Measurements from ENCODE around the gene KCTD16.

Gene KCTD16

DNA sequence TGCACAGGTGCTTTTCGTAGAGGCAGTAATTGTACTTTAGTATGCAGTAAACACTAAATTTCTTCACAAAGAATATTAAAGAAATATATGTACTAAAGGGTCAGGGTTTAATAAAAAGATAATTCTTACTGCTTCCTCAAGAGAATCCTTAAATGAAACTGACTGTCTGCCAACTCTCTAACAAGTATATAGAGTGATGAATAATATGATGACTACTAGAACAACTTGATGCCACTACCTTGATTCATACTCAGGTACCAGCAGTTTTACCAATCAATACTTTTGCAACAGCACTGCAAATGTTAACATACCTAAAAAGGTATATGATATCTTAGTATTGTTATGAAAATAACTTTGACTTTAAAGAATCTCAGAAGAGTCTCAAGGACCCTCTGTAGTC lies 4.0 kb upstream of the KCTD16 start:
- DNase-seq (ENCODE audit: low spot score) = no peak

DNA sequence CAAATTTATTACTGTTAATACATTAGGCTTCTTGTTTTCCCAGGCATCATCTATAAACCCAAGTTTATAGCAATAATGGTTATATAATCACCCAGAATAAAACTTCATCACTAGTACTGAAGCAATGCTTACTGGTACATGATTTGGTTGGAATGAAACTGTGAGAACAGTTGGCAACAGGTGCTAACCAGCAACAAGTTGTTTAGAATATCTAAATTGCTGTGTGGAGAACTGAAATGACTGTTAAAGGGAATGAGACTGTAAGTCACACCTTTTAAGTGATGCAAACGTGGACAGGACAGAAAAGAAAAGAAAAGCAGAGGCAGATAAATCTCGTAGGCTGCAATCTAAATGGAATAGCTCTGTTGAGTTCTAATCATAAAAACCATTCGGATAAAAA lies 2.7 kb upstream of the KCTD16 start:
- DNase-seq (ENCODE audit: low spot score) = no peak

DNA sequence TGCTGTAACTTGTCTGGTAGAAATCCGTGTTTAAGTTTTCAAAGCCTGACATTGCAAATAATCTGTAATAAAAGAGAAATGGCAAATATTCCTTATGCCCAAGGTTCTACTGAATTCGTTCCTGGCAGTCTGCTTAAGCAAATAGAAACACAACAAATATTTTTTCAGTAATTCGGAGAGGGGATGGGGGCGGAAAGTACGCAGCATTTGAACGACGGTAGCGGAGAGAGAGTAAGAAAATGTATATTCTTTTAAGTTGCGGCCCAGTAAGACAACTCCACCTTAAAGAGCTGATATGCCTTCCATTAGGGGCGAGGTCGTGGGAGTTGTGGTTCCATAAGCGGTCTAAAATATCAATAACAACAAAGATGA lies 783 bp upstream of the KCTD16 start:
- DNase-seq (ENCODE audit: low spot score) = no peak

DNA sequence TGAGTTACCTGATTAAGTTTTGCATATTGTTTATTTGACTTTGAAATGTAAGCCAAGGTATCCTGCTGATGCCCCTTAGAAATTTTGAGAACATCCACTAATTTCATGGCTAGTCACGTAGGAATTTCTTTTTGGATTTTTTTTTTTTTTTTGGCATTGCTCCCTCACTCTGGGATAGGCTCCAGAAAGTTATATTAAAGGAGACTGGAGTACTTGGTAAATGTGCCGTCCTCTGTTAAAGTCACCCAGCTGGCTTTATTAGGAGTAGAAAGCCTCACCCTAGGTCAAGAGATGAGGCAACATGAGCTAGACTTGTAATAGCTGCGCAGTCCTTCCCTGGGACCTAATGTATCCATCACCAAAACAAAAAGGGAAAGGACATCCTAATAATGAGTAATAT lies 3.1 kb downstream of the KCTD16 start:
- no peak for DNase-seq (ENCODE audit: low spot score)

DNA sequence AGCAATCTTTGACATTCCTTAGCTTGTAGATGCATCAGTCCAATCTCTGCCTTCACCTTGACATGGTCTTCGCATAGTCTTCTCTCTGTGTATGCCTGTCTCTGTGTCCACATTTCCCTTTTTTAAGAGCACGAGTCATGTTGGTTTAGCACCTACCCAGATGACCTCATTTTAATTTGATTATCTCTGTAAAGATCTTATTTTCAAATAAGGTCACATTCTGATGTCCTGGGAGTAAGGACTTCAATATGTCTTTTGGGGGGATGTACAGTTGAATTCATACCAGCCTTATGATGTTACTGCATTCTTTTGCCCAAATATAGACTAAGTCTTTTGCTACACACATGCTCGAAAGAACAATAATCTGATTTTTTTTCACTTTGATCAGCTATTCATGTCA lies 6.9 kb downstream of the KCTD16 start:
- no peak for DNase-seq (ENCODE audit: low spot score)

DNA sequence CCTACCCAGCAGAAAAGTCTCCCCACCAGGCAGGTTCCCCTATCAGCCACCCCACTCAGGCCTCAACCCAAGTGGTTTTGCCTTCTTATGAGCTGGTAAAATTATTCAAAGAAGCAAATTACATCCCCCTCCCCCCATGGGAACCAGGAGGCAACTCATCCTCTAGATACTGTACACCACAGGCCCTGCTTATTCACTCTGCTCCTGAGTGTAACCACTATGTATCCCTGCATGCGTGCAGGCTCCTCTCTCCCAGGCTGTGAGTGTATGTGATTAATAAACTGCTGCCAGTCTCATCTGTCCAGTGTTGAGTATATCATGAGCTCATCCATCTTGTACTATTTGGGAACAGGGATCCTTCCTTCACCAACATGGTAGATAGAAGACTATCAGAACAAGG lies 8.6 kb downstream of the KCTD16 start:
- DNase-seq (ENCODE audit: low spot score) = no peak

DNA sequence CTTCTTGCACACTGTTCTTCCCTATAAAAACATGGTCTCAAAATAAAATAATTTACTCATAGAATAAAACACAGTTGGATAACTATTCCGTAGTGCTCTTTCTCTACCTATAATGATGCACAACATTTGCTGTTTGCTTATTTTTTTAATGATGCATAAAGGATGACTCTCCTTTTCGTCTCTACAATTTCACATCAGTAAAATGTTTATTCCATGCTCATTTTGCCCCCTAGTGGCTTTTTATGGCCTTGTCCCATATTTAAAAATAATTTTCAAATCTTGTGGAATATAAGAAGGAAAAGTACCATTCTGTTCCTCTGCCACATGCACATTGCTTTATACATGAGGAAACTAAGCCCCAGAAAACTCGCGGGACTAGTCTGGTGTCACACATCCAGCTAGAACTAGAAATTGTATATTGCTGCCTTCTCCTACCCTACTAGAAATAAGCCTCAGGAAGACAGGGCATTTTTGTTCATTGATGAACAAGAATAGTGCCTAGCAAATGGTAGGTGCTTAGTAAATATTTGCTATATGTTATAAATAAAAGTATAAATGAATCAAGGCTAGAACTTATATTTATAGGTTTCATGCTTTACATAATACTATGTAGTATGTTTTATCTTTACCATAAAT lies 12.7 kb downstream of the KCTD16 start:
- DNase-seq (ENCODE audit: low spot score) = no peak

DNA sequence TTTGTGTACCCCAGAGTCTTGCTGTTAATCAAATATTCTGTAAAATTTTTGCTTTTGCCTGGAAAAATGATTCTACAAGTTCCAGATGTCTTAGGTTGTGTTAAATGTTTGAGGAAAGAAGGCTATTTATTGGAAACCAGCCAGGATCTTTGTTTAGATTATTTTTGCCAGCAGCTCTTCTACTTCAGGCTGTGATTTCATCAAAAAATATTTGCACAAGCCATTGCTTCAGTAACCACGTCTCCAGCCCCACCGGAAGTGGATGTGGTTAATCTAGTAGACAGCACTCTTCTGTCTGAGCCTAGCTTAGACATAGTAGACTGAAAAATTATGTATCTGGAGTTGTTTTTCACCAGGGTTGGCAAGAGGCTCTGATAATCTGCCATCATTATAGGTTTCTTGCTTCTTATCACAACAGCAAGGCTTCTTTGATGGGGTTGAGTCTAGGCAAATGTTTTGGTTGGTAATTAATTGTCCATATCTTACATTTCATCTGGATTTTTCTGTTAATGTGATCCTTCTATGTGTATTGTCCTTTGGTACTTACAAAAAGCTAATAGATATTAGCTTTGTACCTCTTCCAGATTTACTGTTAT lies 17.1 kb downstream of the KCTD16 start:
- peak; percentile 88 for DNase-seq (ENCODE audit: low spot score)

DNA sequence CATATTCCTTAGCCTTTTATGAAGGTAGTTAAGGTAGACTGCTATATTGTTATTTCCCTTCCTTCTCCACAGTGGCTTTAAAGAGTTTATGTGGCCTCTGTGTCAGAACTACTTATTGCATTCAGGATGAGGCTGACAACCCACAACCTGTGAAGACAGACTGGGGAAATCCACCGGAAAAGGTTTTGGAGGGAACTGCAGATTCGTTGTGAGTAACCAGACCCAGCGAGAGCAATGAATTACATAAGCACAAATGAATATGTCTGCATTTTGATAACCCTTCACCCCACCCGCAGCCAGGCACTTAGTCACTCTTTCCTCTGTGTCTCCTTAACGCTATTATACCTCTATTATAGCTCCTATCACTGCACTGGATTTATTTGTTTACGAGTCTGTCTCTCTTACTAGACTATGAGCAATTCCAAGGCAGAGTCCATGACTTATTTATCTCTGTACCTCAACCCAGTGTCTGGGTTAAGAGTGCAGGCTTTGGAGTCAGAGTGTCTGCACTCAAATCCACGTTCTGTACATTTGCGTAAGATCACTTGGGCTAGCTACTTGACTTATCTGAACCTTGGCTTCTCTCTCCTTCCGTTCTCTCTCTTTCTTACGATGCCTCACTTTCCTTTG lies 19.2 kb downstream of the KCTD16 start:
- peak; percentile 96 for DNase-seq (ENCODE audit: low spot score)

DNA sequence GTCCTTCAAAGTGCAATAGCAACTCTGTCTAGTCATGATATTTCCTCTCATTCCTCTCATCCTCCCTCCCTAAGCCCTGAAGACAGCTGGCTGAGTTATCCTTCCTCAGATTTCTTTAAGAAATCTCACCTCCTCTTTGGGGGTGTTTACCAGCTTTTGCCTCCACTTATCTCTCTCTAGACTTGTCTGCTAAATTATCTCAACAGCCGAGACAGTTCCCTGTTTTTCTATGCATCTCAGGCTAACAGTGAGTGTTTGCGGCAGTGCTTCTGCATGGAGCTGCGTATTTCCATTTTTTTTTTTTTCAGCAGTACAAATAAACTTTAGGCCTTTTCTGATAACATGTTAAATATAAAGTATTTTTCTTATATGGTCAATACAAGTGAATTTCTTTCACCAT lies 20.9 kb downstream of the KCTD16 start:
- DNase-seq (ENCODE audit: low spot score) = no peak

DNA sequence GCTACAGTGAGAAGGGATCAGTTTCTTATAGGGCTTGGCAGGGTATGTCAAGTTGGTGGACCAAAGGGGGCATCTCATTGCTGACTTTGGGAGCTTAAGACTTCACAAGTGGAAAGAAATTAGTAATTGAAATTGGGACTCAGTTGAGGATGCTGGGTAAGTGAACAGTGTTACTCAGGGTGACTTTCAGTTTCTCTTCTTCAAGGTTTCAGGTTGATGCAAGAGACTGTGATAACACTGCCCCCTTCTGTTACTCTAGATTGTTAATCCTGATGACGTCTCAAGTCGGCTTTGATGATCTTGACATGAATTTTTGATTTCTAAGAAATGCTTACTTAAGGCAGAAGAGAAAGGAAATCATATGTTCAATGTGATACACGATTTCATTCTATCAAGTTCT lies 21.3 kb downstream of the KCTD16 start:
- DNase-seq (ENCODE audit: low spot score) = peak; percentile 68

DNA sequence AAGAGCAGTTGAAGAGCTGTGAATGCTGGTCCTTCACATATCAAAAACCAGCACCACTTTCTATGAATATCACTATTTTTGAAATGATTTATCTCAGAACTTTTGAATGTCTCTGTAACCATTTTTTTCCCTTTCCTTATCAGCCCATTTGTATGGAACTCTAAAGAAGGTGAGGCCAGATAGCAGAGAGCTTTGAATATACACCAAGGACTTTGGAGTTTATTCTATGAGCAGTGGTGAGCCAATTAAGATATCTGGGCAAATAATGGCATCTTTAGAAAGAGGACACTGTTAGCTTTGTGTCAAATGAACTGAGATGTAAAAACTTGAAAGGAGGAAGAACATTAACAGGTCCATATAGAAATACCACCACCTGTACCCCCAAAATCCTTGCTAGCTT lies 22.0 kb downstream of the KCTD16 start:
- DNase-seq (ENCODE audit: low spot score) = no peak

DNA sequence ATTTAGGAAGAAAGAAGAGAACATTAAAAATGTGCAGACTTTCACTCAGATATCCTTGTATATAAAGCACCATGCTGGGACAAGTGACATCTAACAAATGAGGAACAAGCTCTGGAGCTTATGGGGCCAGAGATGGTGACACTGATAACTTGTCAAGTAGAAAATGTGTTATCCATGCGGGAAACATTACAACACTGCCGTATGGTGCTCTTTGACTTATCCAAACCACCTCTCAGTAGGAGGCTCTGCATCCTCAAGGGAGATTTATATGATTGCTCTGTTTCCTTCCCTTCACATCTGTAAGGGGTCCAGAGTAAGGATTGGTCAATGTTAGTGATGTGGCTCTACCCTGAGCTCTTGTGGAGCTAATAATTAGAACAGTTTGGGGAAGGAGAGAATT lies 23.5 kb downstream of the KCTD16 start:
- no peak for DNase-seq (ENCODE audit: low spot score)

DNA sequence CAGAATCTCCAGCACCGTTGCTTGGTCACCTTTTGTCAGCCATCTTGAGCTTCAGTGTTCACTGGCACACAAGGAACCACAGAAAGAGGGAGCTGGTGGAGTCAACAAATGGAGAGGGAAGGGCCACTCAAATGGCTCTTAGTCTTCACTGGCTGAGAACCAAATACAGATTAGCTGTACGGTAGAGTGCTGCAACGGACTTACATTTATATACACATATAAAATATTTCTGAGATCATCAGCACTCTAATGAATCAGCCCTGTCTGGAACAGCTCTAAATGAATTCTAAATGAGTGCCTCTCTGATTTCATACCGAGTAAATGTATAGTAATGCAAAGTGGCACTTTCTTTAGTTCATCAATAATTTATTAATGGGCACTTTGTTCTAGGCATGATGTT lies 24.8 kb downstream of the KCTD16 start:
- DNase-seq (ENCODE audit: low spot score) = no peak

DNA sequence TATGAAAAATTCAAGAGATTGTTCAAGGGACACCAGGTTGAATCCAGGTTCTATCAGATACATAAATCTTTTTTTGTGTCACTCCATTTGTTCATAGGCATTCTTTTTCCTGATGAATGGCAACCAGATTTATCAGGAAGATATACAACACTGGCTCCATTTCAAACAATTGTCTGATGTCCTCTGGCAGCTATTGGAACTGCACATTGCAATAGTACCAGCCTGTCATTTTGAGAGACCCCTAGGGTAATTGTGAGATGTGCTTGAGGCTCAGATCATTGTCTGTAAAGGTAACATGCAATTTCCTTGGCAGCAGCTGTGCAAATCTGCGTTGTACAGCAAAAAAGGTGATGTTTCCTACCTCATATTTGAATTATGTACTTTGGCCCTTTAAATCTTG lies 25.9 kb downstream of the KCTD16 start:
- DNase-seq (ENCODE audit: low spot score) = no peak

DNA sequence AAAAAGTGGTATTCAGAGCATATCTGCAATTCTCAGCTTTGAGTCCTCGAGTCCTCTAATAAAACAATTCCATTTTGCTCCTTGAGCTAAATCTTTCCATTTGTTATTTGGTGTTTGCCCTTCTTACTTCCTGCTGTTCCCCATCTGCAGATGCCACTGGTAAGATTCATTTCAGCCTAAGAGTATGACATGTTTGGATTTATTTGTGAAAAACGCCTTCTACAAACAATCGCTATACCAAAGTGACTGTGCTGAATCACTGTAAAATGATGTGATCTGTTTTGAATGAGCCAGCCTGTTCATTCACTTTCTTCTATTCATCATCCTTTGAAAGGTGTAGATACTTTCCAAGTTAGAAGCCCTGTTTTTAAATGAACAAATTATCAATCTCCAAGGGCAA lies 27.7 kb downstream of the KCTD16 start:
- no peak for DNase-seq (ENCODE audit: low spot score)

DNA sequence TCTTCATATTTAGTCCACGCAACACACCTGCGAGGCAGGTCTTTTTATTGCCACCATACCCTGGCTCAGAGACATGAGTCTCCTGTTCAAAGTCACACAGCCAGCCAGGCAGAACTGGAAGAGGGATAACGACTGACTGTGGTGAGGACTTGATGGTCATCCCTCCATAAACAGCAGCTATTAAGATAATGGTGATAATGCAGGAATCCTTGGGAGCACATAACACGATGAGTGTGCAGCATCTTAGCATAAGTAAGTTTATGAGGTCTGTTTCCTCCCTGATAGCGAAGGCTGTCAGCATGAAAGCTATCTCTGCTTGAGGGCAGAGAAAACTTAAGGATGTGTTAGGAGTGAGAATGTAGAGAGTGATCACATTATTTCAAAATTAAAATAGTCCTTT lies 30.9 kb downstream of the KCTD16 start:
- no peak for DNase-seq (ENCODE audit: low spot score)

DNA sequence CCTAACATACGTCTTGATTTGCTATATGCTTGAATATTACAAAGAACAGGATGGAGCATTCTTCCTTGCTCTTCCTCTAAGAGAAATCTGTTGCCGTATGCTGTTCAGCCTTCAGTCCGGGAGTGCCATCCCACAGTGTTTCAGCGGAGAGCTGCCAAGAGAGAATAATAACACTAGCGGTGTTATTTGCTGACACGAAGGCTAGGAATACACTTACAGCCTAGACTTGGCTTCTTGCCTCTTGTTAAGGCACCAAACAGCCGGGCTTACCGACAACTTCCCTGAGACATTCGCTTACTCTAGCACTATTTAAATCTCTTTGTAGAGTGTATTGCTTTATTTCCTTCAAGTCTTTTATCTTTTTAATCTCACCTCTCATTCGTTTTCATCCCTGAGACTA lies 31.4 kb downstream of the KCTD16 start:
- DNase-seq (ENCODE audit: low spot score) = no peak

DNA sequence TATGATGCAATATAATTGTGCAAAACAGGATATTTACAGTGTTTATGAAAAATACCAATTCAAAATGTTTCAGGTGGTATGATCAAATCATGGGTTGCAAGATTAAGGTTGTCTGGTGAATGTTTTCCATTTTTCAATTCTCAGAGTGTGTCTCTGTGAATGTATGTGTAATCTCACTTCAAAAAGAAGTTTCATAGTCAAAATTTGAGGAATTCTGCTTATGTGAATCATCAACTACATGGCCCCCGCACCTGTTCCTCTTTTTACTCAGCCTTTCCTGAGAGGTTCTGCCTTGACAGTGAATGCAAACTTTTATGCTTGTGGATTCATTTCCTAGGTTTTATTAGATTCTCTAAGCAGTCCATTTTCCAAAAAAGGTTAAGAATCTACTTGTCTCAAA lies 32.1 kb downstream of the KCTD16 start:
- no peak for DNase-seq (ENCODE audit: low spot score)

DNA sequence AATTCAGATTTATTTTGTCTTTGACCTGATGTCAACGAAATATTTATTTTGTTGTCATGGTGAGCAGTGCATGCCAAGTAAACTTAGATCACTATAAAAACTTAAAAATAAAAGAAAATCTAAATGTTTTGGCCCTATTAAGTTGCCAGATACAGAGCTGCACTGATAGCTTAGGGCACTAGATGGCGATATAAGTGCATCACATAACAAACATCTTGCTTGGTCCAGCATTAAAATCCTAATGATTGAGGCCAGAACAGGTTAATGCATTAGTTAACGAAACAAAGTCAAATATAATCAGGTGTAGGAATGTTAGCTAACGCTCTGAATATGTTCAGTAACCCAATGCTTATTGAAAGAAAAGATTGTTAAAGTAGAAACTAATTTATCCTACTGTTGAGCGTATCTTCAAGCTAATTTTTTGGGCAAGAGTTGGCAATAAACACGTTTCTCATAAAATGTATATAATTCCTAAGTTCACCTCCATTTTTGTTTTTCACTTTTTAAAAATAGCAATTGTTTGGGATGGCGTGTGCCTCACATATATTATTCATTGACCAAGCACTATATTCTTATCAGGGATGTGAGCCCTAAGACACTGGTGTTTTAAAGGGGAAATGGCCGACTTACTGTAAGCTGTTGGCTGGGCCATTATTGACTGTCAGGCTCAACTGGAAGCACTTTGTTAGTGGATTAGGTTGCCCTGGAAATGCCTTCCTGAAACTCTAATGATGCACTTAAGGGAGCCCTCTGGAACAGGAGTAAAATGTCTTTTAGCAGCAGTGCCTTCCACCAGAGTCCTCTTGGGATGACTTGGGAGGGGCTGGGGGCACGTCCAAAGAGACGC lies 33.3 kb downstream of the KCTD16 start:
- DNase-seq (ENCODE audit: low spot score) = peak; percentile 71

DNA sequence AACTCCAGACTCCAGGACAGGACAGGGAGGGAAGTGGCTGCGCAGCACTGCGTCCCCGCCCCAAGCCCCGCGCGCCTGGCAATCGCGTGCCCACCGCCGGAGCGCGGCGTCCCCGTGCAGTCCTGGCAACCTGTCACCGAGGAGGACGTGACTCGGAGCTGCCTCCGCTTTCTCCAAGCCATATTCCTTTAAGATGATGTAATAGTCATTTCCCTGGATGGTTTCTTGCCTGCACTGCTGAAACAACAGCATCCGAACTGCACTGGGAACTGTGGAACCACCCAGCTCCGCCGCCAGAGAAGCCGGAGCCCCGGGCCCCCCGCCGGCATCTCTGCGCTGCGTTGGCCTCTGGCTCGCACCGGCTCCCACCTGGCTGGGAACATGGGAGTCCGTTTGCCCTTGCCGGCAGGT lies 34.5 kb downstream of the KCTD16 start:
- DNase-seq (ENCODE audit: low spot score) = no peak

DNA sequence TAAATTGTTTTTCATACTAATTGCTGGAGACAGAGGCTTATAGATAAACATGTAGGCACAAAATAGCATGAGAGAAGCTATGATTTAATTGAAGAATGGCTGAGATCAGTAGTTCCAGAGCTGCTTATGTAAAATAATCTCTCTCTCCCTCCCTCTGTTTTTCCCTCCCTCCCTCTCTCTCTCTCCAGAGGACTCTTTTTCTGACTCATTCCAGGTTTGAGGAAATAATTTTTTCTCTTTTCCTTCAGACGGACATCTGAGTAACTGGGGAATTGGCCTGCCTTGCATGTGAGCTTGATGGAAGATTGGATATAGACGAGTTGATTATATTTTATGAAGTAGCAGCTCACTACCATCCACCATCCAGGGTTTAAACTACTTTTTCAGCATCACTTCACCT lies 35.5 kb downstream of the KCTD16 start:
- DNase-seq (ENCODE audit: low spot score) = no peak

DNA sequence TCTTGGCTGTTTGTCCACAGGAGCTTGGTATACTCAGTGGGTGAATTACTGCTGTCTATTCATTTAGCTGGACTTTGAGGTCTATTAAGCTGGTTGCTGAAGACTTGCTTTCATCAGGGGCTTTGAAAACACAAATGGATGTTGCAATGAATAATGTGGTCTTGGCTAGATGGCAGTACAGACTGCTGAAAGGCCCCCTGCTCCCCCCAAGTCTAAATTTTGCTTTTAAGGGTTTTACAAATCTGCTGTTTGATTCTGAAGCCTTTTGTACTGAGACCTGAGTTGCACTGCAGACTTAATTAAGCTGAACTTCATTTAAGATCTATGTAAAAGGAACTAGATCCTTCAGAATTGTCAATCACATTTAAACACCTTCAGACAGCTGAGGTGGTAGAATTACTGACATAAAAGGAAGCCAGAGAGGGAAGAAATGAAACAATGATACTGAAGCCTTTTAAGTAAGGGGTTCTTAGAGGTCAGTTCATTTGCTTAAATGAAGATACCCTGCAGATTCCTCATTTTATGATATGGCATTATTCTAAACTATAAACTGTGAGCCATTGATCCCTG lies 37.3 kb downstream of the KCTD16 start:
- no peak for DNase-seq (ENCODE audit: low spot score)

Measured in kidney capillary endothelial cell (primary cell).